Left lobe of liver (tissue), 2 donors: ENCODE measurements around the gene NCAM1. TPM values are rescaled to one million over a fixed set of nuclear protein-coding genes. Genes with fewer than 3 reads are reported as not detected.
A peak's percentile ranks its signal among the peaks of the same experiment; 100 is the strongest.

ENCODE experiments used
- ATAC-seq: fragments of 200-7000 bp; cut with Tn5 transposase; one replicate; pipeline ENCODE4 v1.9.1; 2020; ENCODE audit warnings: mild to moderate bottlenecking, moderate library complexity
- DNase-seq: peaks from one replicate; pipeline ENCODE4 v3.0.0-alpha.2; 2020; ENCODE audit warnings: low spot score
- total RNA-seq: library from RNA; stranded (reverse); gene quantifications from one replicate; pipeline ENCODE4 v1.2.1, GENCODE V29; 2021
- donor health status: DM: no; HTN: no; CAD: no; lungs with moderate emphysema.
- donor health status: DM: no; HTN: yes; CAD: no.

NCAM1 gene
- total RNA-seq, 1 donor from 2014 or later: 2.8 TPM

DNA sequence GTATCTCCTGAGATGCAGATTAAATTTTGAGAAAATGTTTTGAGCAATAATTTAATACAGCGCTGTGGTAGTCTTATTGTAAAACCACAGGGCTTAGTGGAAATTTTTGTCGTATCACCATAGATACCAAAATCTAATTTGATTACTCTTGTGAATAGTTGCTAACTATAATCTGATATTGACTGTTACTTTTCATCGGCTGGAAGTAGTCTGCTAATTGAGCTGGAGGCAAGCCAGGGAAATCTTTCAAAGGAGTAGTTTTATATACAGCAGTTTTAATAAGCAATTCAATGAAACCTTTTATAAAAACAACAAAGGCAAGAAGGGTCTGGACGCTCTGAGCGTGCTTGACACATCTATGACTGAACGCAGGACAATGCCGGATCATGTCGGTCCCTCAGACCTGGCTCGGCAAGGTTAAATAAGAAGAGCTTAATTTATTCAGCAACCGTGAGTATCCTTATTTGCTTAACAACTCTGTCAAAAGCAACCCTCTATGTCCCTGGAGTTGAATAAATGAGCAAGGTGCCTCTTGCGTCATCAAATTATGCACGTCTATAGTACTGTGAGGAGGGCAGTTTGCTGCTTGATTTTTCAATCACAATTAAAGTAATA lies 121.2 kb downstream of the NCAM1 start:
- ATAC-seq: no peak
- no peak for DNase-seq

DNA sequence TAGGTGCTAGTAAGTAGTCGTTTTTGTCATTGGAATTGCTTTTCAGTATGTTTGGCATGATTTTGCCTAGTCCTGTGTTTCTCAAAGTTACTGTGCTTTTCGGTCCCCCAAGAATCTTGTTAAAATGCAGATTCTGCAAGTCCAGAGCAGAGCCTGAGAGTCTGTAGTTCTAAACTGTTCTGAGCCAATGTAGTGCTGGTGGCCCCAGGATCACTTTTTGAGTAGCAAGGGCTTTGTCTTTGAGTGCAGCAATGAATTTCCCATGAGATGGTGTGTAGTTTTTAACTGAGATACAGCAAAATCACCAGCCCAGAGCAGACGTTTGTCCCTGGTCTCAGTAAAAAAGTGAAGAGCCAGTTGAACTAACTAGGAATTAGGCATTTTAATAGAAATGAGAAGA lies 122.4 kb downstream of the NCAM1 start:
- ATAC-seq (no peak), DNase-seq (no peak)

DNA sequence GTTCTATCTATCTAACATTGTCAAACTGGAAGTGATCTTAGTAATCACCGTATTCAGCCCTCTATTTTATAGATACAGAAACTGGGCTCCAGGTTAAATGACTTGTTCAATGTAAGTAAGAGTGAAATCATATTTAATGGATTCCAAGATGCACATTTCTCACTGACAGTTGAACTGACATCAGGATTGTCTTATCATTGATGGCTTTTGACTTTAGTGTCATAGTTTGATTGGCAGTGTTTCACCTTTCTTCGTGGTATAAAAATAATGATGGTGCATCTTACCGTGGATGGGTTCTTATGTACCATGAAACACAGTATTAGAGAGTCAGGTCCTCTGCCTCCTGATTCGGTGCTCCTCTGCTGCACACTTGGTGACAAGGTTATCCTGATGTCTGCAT lies 123.1 kb downstream of the NCAM1 start:
- no peak for ATAC-seq
- no peak for DNase-seq

DNA sequence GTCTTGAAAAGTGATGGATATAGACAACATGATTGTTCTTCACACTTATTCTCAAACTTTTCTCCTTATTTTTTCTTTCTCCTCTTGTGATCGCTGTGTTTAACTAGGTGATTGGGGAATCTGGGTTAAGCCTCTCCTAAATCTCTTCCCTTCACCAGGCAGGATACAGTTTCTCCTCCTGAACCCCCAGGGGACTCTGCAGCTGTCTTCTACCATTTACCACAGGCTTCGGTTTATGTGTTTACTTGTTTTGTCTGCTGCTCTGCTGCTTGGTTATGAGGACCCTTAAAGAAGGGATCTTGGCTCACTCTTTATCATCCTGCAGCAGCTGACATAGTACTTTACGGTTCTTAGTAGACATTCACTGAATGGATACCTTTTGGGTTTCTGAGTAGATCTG lies 124.2 kb downstream of the NCAM1 start:
- DNase-seq (no peak), ATAC-seq (no peak)

DNA sequence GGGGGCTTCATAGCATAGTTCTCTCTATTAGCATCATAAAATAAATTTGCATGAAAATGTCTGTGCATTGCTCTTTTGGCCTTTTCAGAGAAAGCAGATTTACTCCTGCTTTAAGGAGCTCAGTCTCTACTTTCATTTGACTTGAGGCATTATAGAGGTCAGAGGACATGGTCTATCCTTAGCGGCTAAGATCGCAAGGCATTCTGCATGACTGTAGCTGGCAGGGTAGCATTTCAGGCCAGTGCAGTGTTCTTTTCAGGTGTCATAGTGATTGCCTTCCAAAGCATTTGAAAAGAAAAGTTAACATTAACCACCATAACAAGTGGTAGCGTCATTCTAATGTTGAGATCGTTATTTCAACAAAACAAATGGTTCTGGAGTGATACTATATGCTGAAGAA lies 126.5 kb downstream of the NCAM1 start:
- ATAC-seq: no peak
- DNase-seq: no peak

DNA sequence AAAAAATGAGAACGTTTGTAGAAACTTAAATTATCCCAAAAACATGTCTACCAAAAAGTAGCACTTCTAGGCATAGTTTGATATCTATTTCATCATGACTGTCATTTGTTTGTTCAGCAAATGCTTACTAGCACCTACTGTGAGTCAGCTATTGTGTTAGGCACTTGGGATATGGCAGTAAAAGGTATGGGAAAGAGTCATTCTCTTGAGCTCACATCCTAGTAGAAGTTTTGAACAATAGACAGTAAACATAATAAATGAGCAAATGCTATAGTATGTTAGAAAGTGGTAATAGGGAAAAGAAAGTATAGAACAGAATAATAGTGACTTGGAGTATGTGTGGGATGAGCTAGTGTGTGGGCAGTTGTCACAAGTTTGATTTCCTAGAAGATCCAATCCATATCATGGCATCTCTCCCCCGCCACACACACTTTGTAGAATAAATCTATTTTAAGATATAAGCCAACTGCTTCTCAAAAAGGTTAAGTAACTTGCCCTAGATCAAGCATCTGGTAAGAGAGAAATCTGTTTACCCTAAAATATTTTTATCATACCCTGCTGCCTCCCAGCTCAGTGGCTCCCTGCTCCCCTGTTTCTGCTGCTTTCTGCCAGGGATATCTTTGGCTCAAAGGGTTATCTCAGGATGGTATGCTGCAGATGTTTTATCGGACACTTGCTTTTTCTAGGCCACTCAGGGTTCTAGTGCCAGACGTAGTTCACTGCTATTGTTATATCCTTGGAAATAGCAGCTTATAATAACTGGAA lies 129.7 kb downstream of the NCAM1 start:
- ATAC-seq (no peak), DNase-seq (no peak)

DNA sequence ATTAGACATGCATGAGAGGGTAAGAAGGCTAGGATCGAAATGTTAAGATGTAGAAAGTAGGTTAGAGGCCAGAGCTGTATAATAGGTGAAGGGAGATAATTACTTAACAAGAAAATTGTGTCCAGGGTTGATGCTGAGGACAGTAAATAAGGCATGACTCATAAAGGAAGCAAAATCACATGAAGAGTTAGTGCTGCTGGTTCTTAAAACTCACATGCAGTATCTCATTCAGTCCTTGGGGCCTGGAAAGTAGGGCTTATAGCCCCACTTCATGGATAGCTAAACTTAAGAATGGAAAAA lies 130.2 kb downstream of the NCAM1 start:
- ATAC-seq: no peak

DNA sequence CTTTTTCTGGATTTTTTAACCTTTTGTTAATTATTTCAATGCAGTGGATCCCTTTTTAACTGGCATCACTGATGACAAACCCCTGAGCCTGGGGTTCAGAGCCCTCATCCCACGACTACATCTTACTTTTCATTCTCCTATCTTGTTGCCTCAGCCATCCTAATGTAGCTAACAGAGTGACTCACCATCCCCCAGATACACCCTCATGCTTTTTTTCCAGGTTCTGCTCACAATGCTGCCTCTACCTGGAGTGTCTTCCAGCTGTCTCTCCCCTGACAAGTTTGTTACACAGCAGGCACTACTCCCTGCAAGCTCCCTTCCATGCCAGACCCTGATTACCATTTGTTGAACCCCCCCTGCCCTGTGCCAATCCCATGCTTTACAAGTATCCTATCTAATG lies 135.4 kb downstream of the NCAM1 start:
- DNase-seq (no peak), ATAC-seq (no peak)

More for the DNA sequence above, 130.2 kb downstream of the NCAM1 start:
- DNase-seq: no peak

DNA sequence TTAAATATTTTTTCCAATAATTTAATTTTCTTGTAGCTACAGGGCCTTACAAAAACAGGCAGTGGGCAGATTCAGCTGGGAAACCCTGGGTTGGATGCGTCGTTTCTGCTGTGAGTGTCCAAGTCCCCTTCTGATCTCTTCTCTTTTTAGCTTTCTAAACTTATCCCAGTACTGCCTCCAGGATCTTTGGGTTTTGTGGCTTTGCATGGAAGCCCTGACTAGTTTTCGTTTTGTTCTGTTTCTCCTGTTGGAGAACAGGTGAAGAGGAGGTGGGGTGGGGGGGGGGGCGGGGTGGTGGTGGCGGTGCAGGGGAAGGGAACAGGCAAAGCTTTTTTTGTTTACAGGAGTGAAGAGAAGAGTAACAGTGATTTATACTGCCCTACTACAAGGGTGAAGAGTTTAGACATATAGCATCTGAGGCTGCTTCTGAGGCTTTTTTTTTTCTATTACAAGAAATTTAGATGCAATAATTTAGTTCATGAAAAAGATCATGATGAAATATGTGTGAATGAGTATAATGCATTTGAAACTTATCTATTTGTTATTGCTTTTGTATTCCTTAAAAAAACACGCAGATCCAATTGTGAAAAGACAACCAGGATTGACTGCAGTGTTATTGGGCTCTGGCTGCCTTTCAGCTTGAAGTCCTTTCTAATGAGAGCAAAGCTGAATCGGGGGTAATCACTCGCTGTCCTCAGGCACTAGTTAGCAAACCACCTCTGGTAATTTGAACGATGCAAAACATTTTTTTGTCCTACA lies 142.9 kb downstream of the NCAM1 start:
- DNase-seq (no peak), ATAC-seq (no peak)

DNA sequence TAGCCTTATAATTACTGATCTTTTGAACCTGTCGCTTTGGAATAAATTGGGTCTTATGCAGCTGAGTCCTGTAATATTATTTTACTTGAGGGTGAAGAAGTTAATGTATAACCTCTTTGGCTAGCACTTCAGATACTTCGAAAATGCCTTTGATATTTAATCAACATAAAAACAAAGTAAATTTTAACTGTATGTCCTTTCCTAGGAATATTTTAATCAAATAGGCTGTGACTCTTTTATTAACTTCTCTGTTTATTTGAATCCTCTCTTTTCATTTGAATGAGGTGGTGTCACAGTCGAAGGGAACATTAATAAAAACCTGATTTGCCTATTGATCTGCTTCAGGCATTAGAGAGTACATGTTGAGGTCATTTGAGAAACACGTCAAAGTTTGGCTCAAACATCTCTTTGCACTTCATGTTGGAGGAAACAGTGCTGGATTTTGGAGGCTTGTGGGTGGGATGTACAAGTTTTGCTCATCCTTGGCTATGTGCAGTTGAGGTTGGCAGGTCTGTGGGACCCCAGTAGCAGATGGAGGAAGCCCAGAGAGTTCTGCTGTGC lies 143.6 kb downstream of the NCAM1 start:
- DNase-seq (no peak), ATAC-seq (no peak)

DNA sequence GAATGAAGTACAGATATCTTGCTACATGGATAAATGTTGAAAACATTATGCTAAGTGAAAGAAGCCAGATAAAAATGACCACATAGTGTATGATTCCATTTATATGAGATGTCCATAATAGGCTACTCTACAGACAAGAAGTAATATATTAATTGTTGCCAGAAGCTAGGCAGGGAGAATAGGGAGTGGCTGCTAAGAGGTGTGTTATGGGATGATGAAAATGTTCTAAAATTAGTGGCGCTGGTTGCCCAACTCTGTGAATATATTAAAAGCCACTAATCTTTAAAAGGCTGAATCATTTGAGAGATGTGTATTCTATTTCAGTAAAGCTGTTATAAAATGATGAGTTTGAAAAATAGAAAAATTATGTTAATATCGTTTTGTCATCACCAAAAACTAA lies 144.4 kb downstream of the NCAM1 start:
- no peak for ATAC-seq
- no peak for DNase-seq

DNA sequence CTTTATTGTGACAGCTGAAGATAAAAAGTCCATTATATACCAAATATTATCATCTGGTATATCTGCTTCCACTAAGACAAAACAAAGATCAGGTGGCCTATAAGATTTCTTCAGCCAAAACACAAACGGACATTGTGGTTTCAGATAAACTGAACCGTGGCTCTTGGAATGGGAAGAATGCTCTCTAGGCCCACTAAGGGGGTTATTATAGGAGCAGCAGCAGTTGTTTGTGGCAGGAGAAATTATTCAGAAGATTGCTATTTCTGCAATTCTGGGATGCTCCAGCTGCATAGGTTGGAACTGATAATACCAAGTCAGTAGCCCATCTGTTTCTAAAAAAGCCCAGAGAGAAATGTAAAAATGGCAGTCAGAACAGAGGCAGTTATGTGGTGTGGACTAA lies 145.3 kb downstream of the NCAM1 start:
- DNase-seq (no peak), ATAC-seq (no peak)

DNA sequence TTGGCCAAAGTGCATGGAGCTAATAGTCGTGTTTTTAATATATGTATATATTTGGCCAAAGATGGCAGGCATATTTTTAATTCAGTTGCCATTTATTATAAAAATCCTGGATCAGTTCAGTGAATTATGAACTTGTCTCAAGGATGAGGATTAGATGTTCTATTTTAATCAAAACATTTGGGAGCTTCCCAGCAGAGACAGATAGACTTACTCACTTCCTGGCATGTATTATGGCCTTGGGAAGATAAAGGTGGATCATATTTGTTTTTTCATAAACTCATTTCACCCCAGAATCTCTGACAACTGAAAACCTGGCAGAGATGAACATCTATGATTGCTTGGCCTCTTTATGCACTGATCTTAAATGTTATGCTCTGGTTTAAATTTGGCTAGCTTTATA lies 148.8 kb downstream of the NCAM1 start:
- no peak for DNase-seq

DNA sequence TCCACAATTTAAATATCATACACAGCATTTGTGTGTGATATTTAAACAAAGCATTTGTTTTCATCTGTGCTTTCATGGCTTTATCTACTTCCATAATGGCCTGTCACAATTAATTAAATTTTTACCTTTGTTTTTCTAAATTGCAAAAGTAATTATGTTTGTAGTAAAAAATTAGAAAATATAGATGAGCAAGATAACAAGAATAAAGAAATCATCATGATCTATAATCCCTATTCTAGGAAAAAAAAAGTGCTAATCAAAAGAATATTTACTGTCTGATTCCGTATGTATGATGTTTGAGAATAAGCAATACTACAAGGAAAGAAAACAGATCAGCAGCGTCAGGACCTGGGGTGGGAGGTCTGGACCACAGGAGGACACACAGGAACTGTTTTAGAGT lies 149.9 kb downstream of the NCAM1 start:
- no peak for DNase-seq
- no peak for ATAC-seq

More for the DNA sequence above, 148.8 kb downstream of the NCAM1 start:
- ATAC-seq: no peak

DNA sequence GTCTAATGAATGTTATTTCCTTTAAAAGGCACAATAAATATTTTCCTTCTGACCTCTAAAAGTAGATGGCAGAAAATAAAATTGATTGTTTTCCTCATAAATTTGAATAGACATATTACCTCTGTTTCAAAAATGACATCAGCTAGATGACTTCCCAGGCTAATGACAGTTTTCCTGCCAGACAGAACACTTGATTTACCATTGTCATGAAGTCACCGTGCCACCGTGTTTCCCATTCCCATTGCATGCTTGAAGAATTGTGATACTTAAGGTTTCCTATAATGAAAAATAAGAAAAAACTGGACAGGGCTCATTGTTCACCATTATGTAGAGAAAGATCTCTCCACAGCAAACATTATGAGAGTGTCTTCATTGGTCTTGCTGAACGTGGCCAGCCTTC lies 151.1 kb downstream of the NCAM1 start:
- DNase-seq: no peak
- no peak for ATAC-seq

DNA sequence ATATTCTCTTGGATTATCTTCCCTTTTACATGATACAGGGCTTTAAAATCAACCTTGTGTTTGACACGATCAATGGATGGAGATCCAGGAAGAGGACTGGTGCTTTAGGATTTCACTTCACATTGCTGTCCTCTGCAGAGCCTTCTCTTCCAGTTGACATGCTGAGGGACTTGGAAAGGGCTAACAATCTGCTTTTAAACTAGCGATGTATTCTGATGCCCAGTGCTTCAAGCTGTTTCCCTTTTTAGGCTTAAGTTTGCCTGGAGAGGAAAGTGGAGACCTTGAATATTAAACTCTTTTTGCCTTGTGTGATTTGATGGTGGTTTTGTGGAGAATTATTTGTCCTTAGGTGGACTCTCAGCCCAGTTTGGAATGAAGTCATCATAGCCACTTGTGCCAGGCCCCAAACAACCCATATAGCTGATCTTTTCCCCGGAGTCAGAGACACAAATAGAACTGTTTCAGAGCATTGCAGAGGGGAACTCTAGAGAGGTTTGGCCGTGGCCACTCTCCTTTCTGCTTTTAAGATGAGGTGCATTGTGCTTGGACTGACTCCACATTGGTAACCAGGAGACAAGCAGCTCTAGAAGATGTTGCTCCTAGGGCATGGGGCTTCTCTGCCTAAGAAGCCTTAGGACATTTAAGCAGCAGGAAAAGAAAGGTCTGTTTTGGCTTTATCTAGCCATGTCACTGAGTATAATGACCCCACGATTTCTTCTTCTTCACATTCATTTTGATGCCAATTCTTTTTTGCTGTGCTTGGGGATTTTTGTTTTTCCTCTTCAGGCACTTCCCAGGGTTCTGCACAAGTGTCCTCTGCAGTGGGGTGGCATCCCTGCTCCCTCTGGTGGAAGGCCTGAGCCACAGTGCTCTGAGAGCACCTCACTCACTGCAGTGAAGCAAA lies 152.8 kb downstream of the NCAM1 start:
- peak; percentile 51 for DNase-seq
- peak; percentile 99 for ATAC-seq

DNA sequence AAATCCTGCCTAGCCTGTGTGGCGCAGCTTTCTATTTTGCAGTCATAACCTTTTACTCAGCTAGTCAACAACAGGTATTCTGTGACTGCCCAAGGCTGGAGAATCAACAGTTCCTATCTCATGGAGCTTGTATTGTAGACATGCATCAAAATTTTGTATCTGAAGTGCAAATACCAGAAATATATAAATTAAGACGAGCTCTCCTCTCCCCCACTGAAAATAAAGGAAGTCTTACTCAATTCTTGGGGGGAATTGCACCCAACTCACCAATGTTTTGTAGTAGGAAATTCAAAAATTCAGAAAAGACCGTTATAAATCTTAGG lies 153.4 kb downstream of the NCAM1 start:
- no peak for DNase-seq
- ATAC-seq: no peak

DNA sequence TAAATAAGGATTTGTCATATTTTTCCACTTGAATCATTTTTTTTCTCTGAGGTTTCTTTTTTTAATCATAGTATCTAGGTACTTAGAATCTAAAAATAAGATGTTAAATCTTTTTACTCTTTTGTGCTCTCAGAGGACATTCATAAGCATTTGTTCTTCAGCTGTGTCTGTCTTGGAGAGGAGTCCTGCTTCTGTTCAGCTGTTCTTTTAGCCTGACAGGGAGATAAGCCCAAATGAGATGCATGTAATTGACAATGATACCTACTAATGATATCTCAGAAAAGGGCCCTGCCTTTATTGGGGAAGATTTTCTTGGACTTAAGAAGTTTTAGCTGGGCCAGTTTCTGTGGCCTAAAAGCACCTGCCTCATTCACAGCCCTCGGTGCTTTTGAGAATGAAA lies 156.9 kb downstream of the NCAM1 start:
- ATAC-seq (no peak), DNase-seq (no peak)

DNA sequence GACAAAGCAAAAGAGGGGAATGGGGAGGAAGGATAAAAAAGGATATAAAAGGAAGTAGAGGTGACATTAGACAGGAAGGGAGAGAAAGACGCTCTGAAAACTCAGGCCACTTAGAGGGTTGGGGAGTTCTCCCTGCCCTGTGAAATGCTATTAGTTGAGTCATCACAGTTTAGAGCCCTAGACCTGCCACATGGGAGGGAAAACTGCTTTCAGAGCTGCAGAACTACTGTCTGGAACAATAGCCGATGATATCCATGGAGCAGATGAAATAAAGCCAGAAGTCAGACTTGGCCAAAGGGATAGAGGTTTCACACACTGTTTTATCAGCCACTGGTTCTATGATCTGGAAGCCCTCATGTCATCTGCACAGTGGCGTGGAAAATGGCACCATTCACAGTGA lies 157.9 kb downstream of the NCAM1 start:
- ATAC-seq: no peak

DNA sequence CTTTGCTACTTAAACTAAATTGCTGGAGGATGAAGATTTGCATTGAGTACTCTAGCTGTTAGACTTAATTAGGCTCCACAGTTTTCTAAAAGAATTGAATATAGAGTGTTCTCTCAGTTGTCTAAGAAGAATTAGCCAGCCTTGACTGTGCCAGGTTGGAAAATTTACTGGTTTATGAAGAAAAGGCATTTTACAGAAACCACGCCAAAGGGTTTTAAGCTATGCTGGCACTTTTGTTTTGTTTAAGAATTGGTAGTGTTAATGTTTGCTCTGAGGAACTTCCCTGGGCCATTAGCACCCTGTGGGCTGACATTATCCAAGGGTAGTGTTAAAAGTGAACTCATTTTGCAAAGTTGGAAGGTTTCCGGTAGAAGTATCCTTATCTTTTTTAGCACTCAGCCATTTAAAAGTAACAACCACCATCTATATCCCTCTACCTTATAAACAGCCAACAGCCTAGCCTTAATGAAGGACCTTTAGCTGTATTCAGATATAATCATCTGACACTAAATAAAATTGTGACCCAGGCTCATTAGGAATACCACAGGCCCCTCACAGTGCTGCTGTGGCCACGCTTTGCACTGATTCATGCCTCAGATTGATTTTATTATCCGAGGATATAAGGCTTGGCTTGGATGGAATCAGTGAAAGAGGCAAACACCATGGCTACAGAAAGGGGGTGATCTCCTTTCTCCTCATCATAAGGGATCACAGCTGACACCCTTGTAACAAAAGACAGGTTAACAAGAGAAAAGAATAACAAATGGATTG lies 158.9 kb downstream of the NCAM1 start:
- ATAC-seq: no peak
- no peak for DNase-seq

More for the DNA sequence above, 157.9 kb downstream of the NCAM1 start:
- DNase-seq: no peak
